HCT116 (cell line): ENCODE data around the gene NTN4. TPM values are rescaled to one million over a fixed set of nuclear protein-coding genes. Genes with fewer than 3 reads are reported as not detected.

Experiments
- ATAC-seq: fragments of 200-7000 bp; cut with Tn5 transposase; 2 replicates; pipeline ENCODE4 v1.9.1; 2020; ENCODE audit warnings: mild to moderate bottlenecking, moderate library complexity
- BruUV-seq: library from RNA; stranded (reverse); fragments of 400-500 nt; replicated peaks from 2 replicates; lab custom pipeline; 2021; lab: Mats Ljungman, UMichigan
- CTCF ChIA-PET: fragments of 300-600 bp; sonication (Branson Sonifier 250); formaldehyde crosslinking; loops from one replicate; lab custom pipeline; 2021; ENCODE audit warnings: antibody characterized with exemption; lab: Charles Lee
- POLR2A ChIA-PET: fragments of 300-600, 350-600 bp; sonication (Branson Sonifier 250); formaldehyde crosslinking; loops from one replicate; lab custom pipeline; 2021; ENCODE audit warnings: antibody characterized with exemption; lab: Charles Lee
- RAD21 ChIA-PET, 2 experiments: fragments of 300-600 bp; sonication (Branson Sonifier 250); formaldehyde crosslinking; loops; one replicate each; lab custom pipeline; 2023; ENCODE audit warnings: low total read pairs in 2 of 2; ENCODE audit not compliant: uncharacterized antibody in 2 of 2, unreplicated experiment in 2 of 2, low non-redundant PET in 1 of 2; lab: Charles Lee
- DNase-seq: peaks from one replicate; pipeline ENCODE4 v3.0.0-alpha.2; 2010; ENCODE audit warnings: low read depth, low spot score
- H2AFZ ChIP-seq: fragments of 200-600 bp; shearing (Covaris generic), sonication (generic); 2 replicates; pipeline ENCODE4 v1.6.1; 2017; ENCODE audit warnings: low read depth, mixed run types, mixed read lengths, antibody characterized with exemption, low read length; ENCODE audit not compliant: poor library complexity, severe bottlenecking
- H3K27ac ChIP-seq: 2 replicates; pipeline ENCODE4 v1.5.1; 2012; ENCODE audit warnings: low read depth, low read length
- H3K27me3 ChIP-seq: fragments of 200-600 bp; sonication (generic); 2 replicates; pipeline ENCODE4 v1.6.1; 2016; ENCODE audit warnings: mixed run types, low read length, mixed read lengths; ENCODE audit not compliant: insufficient read depth
- H3K36me3 ChIP-seq, 2 experiments: fragments of 200-500 bp in 1 of 2; fragments of 200-600 bp in 1 of 2; sonication (Bioruptor generic) in 1 of 2; sonication (generic) in 1 of 2; 2 replicates each; pipeline versions ENCODE4 v1.5.1 to v1.6.1; 2014 to 2016; ENCODE audit warnings: low read length in 2 of 2, inconsistent platforms in 1 of 2, mixed read lengths in 1 of 2, mixed run types in 1 of 2; ENCODE audit not compliant: insufficient read depth in 2 of 2, control insufficient read depth in 1 of 2
- H3K4me1 ChIP-seq, 2 experiments: fragments of 200-600 bp in 1 of 2; sonication (generic) in 1 of 2; 2 replicates each; pipeline versions ENCODE4 v1.5.1 to v1.6.1; 2012 to 2017; ENCODE audit warnings: low read length in 2 of 2, inconsistent platforms in 1 of 2, mild to moderate bottlenecking in 1 of 2, mixed read lengths in 1 of 2, mixed run types in 1 of 2, moderate library complexity in 1 of 2; ENCODE audit not compliant: insufficient read depth in 2 of 2, control insufficient read depth in 1 of 2
- H3K4me2 ChIP-seq: fragments of 200-600 bp; sonication (generic); 2 replicates; pipeline ENCODE4 v1.6.1; 2017; ENCODE audit warnings: mixed run types, low read length, mixed read lengths
- H3K4me3 ChIP-seq, 2 experiments: fragments of 200-600 bp in 1 of 2; sonication (generic) in 1 of 2; replicated peaks in 1 of 2; 2 replicates each; pipeline ENCODE4 v1.5.1; 2011 to 2016; ENCODE audit warnings: low read length in 2 of 2, control low read depth in 1 of 2, low read depth in 1 of 2, mild to moderate bottlenecking in 1 of 2, mixed read lengths in 1 of 2, mixed run types in 1 of 2
- H3K79me2 ChIP-seq: fragments of 200-600 bp; sonication (generic); 2 replicates; pipeline ENCODE4 v1.6.1; 2017; ENCODE audit warnings: mild to moderate bottlenecking, mixed run types, low read length, moderate library complexity, mixed read lengths; ENCODE audit not compliant: insufficient read depth
- H3K9ac ChIP-seq: fragments of 200-600 bp; sonication (generic); 2 replicates; pipeline ENCODE4 v1.6.1; 2016; ENCODE audit warnings: low read length, mixed read lengths
- H3K9me2 ChIP-seq: fragments of 200-600 bp; sonication (generic), shearing (Covaris generic); 2 replicates; pipeline ENCODE4 v1.6.1; 2017; ENCODE audit warnings: mixed run types, mild to moderate bottlenecking, moderate library complexity; ENCODE audit not compliant: insufficient read depth
- H3K9me3 ChIP-seq, 2 experiments: fragments of 200-500 bp in 1 of 2; fragments of 200-600 bp in 1 of 2; sonication (Bioruptor generic) in 1 of 2; sonication (generic) in 1 of 2; 2 replicates each; pipeline ENCODE4 v1.6.1; 2014 to 2017; ENCODE audit warnings: low read length in 2 of 2, mixed read lengths in 2 of 2, inconsistent platforms in 1 of 2, low read depth in 1 of 2, mild to moderate bottlenecking in 1 of 2, mixed run types in 1 of 2, moderate library complexity in 1 of 2; ENCODE audit not compliant: control insufficient read depth in 1 of 2, insufficient read depth in 1 of 2
- H4K20me1 ChIP-seq: fragments of 200-600 bp; sonication (generic), shearing (Covaris generic); 2 replicates; pipeline ENCODE4 v1.6.1; 2017; ENCODE audit warnings: mixed run types, mild to moderate bottlenecking, moderate library complexity; ENCODE audit not compliant: insufficient read depth
- CBX3 ChIP-seq: IDR thresholded peaks from 2 replicates; pipeline ENCODE4 v1.6.1; 2012; ENCODE audit warnings: low read depth
- CEBPB ChIP-seq: IDR thresholded peaks from 2 replicates; pipeline ENCODE4 v1.6.1; 2012; ENCODE audit warnings: low read depth
- EGR1 ChIP-seq: IDR thresholded peaks from 2 replicates; pipeline ENCODE4 v1.6.1; 2012; ENCODE audit warnings: low read depth
- ELF1 ChIP-seq: IDR thresholded peaks from 2 replicates; pipeline ENCODE4 v1.6.1; 2012; ENCODE audit warnings: low read depth, borderline replicate concordance
- EZH2phosphoT487 ChIP-seq: fragments of 200-600 bp; IDR thresholded peaks from 2 replicates; pipeline ENCODE4 v1.6.1; 2018; ENCODE audit warnings: antibody characterized with exemption, borderline replicate concordance
- FOSL1 ChIP-seq: IDR thresholded peaks from 2 replicates; pipeline ENCODE4 v1.6.1; 2012; ENCODE audit warnings: low read depth
- JUND ChIP-seq: IDR thresholded peaks from 2 replicates; pipeline ENCODE4 v1.6.1; 2012
- POLR2A ChIP-seq: IDR thresholded peaks from 2 replicates; pipeline ENCODE4 v1.7.0; 2011; ENCODE audit warnings: borderline replicate concordance; ENCODE audit not compliant: insufficient read depth, insufficient read length; ENCODE audit errors: extremely low read depth
- POLR2AphosphoS5 ChIP-seq: IDR thresholded peaks from 2 replicates; pipeline ENCODE4 v1.6.1; 2011; ENCODE audit warnings: mild to moderate bottlenecking, low read depth, low read length, moderate library complexity
- SIN3A ChIP-seq: IDR thresholded peaks from 2 replicates; pipeline ENCODE4 v1.6.1; 2012; ENCODE audit warnings: low read depth
- SP1 ChIP-seq: IDR thresholded peaks from 2 replicates; pipeline ENCODE4 v1.6.1; 2012; ENCODE audit warnings: low read depth
- TCF7L2 ChIP-seq: IDR thresholded peaks from 2 replicates; pipeline ENCODE4 v1.7.0; 2011; ENCODE audit warnings: borderline replicate concordance, inconsistent platforms; ENCODE audit not compliant: insufficient read depth, insufficient read length; ENCODE audit errors: extremely low read depth
- YY1 ChIP-seq: IDR thresholded peaks from 2 replicates; pipeline ENCODE4 v1.6.1; 2011; ENCODE audit warnings: low read length, low read depth, moderate library complexity, mild to moderate bottlenecking; ENCODE audit not compliant: insufficient replicate concordance; ENCODE audit errors: extremely low read depth
- ZNF274 ChIP-seq: fragments of 200-500 bp; sonication (Bioruptor generic); IDR thresholded peaks from 2 replicates; pipeline ENCODE4 v1.6.1; 2014; ENCODE audit warnings: mild to moderate bottlenecking, low read depth, low read length, inconsistent platforms
- intact Hi-C: fragments of 100-400 bp; cut with micrococcal nuclease; formaldehyde crosslinking; loops from 2 replicates; pipeline ENCODE4 v1.10.0; 2022
- total RNA-seq: library from RNA; stranded (reverse); gene quantifications from one replicate; pipeline ENCODE4 v1.2.1, GENCODE V29; 2021; ENCODE audit not compliant: unreplicated experiment
- TF ChIP-seq, protein P1 (sequence below): IDR thresholded peaks from 2 replicates; pipeline ENCODE4 v1.6.1; 2012; ENCODE audit warnings: low read depth
- TF ChIP-seq, protein P2 (sequence below): IDR thresholded peaks from 2 replicates; pipeline ENCODE4 v1.6.1; 2012
- TF ChIP-seq, protein P3 (sequence below): IDR thresholded peaks from 2 replicates; pipeline ENCODE4 v1.6.1; 2011; ENCODE audit warnings: mild to moderate bottlenecking, low read length, moderate library complexity; ENCODE audit not compliant: insufficient replicate concordance; ENCODE audit errors: extremely low read depth
- TF ChIP-seq, protein P4 (sequence below): IDR thresholded peaks from 2 replicates; pipeline ENCODE4 v1.6.1; 2012

The NTN4 gene
- total RNA-seq, 1 experiment from 2014 or later, result 4.3 TPM

DNA sequence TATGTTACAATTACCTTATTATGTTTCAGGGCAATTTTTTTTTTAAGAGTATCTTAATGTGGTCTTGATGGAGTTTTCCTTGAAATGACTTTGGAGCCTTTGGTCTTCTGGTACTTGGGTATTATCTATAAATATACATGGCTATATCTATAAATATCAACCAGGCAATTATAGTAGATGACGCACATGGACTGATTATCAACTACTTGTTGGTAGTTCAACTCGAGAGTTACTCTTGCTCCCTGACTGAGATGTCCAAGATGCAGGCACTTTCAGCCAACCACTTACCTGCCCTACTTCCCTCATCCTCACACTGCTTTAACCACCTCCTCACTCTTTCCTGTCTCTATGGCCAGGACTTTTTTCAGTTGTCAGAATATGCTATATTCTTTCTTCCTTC is 85.4 kb downstream of the NTN4 start:
- Histone ChIP-seq H3K9ac (no peak overlapping the region), H3K79me2 (no peaks in the 10 kb centered on the region), H3K36me3 (no peaks in the 10 kb centered on the region), H3K27ac (no peak overlapping the region), H3K9me2 (no peaks in the 10 kb centered on the region), H4K20me1 (no peaks in the 10 kb centered on the region), H3K4me1 (peaks cover 0 to 20% of the 10 kb centered on the region in 2 experiments; a peak in 2 of 4 replicates), H2AFZ (no peak overlapping the region), H3K4me2 (no peak overlapping the region), H3K9me3 (no peaks in the 10 kb centered on the region), H3K27me3 (no peaks in the 10 kb centered on the region), H3K4me3 (no peak overlapping the region)
- CTCF ChIA-PET, result no interaction called here
- RAD21 ChIA-PET, result no interaction called here
- DNase-seq (no peak), ATAC-seq (no peak)
- no TSS peak for BruUV-seq
- intact Hi-C loops, result no loop called here
- POLR2A ChIA-PET, result no interaction called here
- TF ChIP-seq FOSL1 (no peak), ZNF274 (no peak), SP1 (no peak), JUND (no peak), CEBPB (no peak), TCF7L2 (no peak), POLR2A (no peak), POLR2AphosphoS5 (no peak), CBX3 (no peak), YY1 (no peak), ELF1 (no peak), EZH2phosphoT487 (no peak), EGR1 (no peak), SIN3A (no peak)
- TF ChIP-seq, protein P1, sequence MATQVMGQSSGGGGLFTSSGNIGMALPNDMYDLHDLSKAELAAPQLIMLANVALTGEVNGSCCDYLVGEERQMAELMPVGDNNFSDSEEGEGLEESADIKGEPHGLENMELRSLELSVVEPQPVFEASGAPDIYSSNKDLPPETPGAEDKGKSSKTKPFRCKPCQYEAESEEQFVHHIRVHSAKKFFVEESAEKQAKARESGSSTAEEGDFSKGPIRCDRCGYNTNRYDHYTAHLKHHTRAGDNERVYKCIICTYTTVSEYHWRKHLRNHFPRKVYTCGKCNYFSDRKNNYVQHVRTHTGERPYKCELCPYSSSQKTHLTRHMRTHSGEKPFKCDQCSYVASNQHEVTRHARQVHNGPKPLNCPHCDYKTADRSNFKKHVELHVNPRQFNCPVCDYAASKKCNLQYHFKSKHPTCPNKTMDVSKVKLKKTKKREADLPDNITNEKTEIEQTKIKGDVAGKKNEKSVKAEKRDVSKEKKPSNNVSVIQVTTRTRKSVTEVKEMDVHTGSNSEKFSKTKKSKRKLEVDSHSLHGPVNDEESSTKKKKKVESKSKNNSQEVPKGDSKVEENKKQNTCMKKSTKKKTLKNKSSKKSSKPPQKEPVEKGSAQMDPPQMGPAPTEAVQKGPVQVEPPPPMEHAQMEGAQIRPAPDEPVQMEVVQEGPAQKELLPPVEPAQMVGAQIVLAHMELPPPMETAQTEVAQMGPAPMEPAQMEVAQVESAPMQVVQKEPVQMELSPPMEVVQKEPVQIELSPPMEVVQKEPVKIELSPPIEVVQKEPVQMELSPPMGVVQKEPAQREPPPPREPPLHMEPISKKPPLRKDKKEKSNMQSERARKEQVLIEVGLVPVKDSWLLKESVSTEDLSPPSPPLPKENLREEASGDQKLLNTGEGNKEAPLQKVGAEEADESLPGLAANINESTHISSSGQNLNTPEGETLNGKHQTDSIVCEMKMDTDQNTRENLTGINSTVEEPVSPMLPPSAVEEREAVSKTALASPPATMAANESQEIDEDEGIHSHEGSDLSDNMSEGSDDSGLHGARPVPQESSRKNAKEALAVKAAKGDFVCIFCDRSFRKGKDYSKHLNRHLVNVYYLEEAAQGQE, result no peak
- TF ChIP-seq, protein P2, sequence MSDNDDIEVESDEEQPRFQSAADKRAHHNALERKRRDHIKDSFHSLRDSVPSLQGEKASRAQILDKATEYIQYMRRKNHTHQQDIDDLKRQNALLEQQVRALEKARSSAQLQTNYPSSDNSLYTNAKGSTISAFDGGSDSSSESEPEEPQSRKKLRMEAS, result no peak
- TF ChIP-seq, protein P3, sequence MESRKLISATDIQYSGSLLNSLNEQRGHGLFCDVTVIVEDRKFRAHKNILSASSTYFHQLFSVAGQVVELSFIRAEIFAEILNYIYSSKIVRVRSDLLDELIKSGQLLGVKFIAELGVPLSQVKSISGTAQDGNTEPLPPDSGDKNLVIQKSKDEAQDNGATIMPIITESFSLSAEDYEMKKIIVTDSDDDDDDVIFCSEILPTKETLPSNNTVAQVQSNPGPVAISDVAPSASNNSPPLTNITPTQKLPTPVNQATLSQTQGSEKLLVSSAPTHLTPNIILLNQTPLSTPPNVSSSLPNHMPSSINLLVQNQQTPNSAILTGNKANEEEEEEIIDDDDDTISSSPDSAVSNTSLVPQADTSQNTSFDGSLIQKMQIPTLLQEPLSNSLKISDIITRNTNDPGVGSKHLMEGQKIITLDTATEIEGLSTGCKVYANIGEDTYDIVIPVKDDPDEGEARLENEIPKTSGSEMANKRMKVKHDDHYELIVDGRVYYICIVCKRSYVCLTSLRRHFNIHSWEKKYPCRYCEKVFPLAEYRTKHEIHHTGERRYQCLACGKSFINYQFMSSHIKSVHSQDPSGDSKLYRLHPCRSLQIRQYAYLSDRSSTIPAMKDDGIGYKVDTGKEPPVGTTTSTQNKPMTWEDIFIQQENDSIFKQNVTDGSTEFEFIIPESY, result no peak
- TF ChIP-seq, protein P4, sequence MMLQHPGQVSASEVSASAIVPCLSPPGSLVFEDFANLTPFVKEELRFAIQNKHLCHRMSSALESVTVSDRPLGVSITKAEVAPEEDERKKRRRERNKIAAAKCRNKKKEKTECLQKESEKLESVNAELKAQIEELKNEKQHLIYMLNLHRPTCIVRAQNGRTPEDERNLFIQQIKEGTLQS, result no peak
